ENCODE results near the gene BTBD16. TPM values are rescaled to one million over a fixed set of nuclear protein-coding genes. Genes with fewer than 3 reads are reported as not detected.

Gene BTBD16
- total and polyA plus RNA-seq, 10 of the 15 experiments (the other 5 are each of a cell fraction or from before 2014, with no cell fraction given), result 0.11 TPM; not detected in 9

DNA sequence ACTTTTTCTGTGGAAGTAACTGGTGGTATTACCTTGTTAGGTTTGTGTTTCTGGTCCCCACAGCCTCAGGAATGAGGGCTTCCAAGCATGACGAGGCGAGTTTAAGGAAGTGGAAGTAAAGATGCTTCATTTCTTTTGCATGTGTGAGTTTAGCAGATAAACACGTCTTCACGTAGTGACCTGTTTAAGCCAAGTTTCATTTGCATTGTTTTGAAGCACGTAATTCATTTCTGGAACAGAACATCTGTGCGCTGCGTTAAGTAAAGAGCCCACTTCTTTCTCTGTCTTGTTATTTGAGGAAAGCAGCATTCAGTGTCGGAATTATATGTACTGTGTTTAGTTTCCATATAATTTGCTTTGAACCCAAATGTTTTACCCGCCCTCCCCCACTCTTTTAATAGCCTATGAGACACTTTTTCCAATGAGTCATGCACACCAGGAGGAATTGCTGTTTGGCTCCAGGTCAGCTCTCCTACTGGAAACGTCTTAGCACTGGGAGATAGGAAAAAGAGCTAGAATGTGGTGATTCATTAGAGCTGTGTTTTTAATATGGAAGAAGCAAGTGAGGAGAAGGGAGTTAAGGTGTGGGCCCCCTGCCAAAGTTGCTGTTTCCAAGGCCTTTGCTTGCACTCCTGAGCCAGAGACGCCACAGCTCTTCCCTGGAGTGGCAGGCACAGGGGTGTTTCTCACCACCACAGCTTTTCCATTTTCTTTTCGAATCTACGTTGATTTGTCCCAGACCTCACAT lies 36.7 kb downstream of the BTBD16 start (continued):
- peak; percentile 68; the same call in 1 of the 3 replicates for TF ChIP-seq POU2F2 (IDR thresholded peaks at IDR 0.05; ENCODE audit: borderline replicate concordance, low read depth, low read length)
- peak; percentile 93 for TF ChIP-seq SPI1 (IDR thresholded peaks at IDR 0.05; ENCODE audit: borderline replicate concordance, insufficient read depth, low read depth, low read length)
- TF ChIP-seq TCF3 (IDR thresholded peaks at IDR 0.05; ENCODE audit: borderline replicate concordance, insufficient read depth, low read depth, low read length), result no peak
- no peak for TF ChIP-seq POLR2AphosphoS5 (IDR thresholded peaks at IDR 0.05; ENCODE audit: low read length)
- TF ChIP-seq SMAD5 (IDR thresholded peaks at IDR 0.05; ENCODE audit: low read depth), result no peak
- peak; percentile 11; the same call in 1 of the 2 replicates for TF ChIP-seq RUNX3 (IDR thresholded peaks at IDR 0.05; ENCODE audit: low read length)
- TF ChIP-seq PAX5 (IDR thresholded peaks at IDR 0.05; ENCODE audit: borderline replicate concordance, low read depth, low read length), result peak; percentile 97
- 0 out of 2 replicates have a peak, but pooled peaks have one; percentile 14 for TF ChIP-seq BCL11A (IDR thresholded peaks at IDR 0.05; ENCODE audit: low read depth, low read length)
- no peak for TF ChIP-seq TCF7 (IDR thresholded peaks at IDR 0.05; ENCODE audit: borderline replicate concordance)
- no peak for TF ChIP-seq PAX8 (IDR thresholded peaks at IDR 0.05)
- TF ChIP-seq ATF7 (IDR thresholded peaks at IDR 0.05; ENCODE audit: low read depth), result peak; percentile 71
- TF ChIP-seq KLF5 (IDR thresholded peaks at IDR 0.05; ENCODE audit: partially characterized antibody), result no peak
- TF ChIP-seq JUNB (IDR thresholded peaks at IDR 0.05), result no peak
- no peak for TF ChIP-seq ESRRA (IDR thresholded peaks at IDR 0.05; ENCODE audit: low read length)
- TF ChIP-seq MTA2 (IDR thresholded peaks at IDR 0.05; ENCODE audit: low read depth), result peak; percentile 66; the same call in 1 of the 2 replicates
- no peak for TF ChIP-seq STAT1 (conservative IDR thresholded peaks at IDR 0.05)
- TF ChIP-seq, protein P1, sequence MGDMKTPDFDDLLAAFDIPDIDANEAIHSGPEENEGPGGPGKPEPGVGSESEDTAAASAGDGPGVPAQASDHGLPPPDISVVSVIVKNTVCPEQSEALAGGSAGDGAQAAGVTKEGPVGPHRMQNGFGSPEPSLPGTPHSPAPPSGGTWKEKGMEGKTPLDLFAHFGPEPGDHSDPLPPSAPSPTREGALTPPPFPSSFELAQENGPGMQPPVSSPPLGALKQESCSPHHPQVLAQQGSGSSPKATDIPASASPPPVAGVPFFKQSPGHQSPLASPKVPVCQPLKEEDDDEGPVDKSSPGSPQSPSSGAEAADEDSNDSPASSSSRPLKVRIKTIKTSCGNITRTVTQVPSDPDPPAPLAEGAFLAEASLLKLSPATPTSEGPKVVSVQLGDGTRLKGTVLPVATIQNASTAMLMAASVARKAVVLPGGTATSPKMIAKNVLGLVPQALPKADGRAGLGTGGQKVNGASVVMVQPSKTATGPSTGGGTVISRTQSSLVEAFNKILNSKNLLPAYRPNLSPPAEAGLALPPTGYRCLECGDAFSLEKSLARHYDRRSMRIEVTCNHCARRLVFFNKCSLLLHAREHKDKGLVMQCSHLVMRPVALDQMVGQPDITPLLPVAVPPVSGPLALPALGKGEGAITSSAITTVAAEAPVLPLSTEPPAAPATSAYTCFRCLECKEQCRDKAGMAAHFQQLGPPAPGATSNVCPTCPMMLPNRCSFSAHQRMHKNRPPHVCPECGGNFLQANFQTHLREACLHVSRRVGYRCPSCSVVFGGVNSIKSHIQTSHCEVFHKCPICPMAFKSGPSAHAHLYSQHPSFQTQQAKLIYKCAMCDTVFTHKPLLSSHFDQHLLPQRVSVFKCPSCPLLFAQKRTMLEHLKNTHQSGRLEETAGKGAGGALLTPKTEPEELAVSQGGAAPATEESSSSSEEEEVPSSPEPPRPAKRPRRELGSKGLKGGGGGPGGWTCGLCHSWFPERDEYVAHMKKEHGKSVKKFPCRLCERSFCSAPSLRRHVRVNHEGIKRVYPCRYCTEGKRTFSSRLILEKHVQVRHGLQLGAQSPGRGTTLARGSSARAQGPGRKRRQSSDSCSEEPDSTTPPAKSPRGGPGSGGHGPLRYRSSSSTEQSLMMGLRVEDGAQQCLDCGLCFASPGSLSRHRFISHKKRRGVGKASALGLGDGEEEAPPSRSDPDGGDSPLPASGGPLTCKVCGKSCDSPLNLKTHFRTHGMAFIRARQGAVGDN (IDR thresholded peaks at IDR 0.05), result no peak
- no peak for TF ChIP-seq SUZ12 (IDR thresholded peaks at IDR 0.05; ENCODE audit: unreplicated experiment)
- no peak for TF ChIP-seq ZNF384 (IDR thresholded peaks at IDR 0.05; ENCODE audit: borderline replicate concordance, low read depth, low read length)
- TF ChIP-seq, protein P2, sequence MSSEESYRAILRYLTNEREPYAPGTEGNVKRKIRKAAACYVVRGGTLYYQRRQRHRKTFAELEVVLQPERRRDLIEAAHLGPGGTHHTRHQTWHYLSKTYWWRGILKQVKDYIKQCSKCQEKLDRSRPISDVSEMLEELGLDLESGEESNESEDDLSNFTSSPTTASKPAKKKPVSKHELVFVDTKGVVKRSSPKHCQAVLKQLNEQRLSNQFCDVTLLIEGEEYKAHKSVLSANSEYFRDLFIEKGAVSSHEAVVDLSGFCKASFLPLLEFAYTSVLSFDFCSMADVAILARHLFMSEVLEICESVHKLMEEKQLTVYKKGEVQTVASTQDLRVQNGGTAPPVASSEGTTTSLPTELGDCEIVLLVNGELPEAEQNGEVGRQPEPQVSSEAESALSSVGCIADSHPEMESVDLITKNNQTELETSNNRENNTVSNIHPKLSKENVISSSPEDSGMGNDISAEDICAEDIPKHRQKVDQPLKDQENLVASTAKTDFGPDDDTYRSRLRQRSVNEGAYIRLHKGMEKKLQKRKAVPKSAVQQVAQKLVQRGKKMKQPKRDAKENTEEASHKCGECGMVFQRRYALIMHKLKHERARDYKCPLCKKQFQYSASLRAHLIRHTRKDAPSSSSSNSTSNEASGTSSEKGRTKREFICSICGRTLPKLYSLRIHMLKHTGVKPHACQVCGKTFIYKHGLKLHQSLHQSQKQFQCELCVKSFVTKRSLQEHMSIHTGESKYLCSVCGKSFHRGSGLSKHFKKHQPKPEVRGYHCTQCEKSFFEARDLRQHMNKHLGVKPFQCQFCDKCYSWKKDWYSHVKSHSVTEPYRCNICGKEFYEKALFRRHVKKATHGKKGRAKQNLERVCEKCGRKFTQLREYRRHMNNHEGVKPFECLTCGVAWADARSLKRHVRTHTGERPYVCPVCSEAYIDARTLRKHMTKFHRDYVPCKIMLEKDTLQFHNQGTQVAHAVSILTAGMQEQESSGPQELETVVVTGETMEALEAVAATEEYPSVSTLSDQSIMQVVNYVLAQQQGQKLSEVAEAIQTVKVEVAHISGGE (CRISPR knock-in tag; IDR thresholded peaks at IDR 0.05), result no peak
- no peak for TF ChIP-seq CREM (IDR thresholded peaks at IDR 0.05; ENCODE audit: low read depth)
- no peak for TF ChIP-seq RCOR1 (conservative IDR thresholded peaks at IDR 0.05; ENCODE audit: low read depth, low read length)
- no peak for TF ChIP-seq CEBPB (IDR thresholded peaks at IDR 0.05; ENCODE audit: borderline replicate concordance in 1 of 2, low read depth in 2 of 2, low read length in 2 of 2)
- TF ChIP-seq POLR2AphosphoS2 (IDR thresholded peaks at IDR 0.05; ENCODE audit: low read depth, low read length), result no peak
- no peak for TF ChIP-seq LARP7 (IDR thresholded peaks at IDR 0.05)
